Stimulated activated CD8-positive, alpha-beta memory T cell treated with anti-CD3 and anti-CD28 coated beads, Interleukin-7, amount 100 ng/mL, for 4 hours (primary cell): ENCODE measurements around the gene RAB40C.
"Not testable (repeated sequence)": the region's sequence is repeated elsewhere in the genome, so short reads cannot be mapped to it uniquely, and the experiment has no call there.

Source experiments
- DNase-seq, 2 donors: peaks; one replicate each; pipeline ENCODE4 v3.0.0-alpha.2; 2020; ENCODE audit warnings: low read depth in 2 of 2

RAB40C gene

DNA sequence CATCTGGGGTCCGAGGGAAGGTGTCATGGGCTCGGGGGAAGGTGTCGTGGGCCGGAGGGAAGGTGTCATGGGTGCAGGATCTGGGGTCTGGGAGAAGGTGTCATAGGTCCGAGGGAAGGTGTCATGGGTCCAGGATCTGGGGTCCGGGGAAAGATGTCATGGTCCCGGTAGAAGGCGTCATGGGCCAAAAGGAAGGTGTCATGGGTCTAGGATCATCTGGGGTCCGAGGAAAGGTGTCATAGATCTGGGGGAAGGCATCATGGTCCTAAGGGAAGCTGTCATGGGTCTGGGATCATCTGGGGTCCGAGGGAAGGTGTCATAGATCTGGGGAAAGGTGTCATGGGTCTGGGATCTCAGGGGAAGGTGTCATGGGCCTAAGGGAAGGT, 942 bp downstream of the RAB40C start:
- DNase-seq: no peak

DNA sequence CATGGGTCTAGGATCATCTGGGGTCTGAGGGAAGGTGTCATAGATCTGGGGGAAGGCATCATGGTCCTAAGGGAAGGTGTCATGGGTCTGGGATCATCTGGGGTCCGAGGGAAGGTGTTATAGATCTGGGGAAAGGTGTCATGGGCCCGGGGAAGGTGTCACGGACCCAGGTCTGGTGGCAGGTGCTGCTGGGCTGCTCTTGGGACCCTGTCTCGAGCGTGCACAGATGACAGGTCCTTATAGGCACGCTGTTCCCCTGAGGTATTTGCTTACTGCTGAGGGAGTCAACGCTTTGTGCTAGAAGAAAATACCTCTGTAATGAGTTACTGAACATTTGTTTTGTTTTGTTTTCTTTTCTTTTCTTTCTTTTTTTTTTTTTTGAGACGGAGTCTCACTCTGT, 1.4 kb downstream of the RAB40C start:
- no peak for DNase-seq

DNA sequence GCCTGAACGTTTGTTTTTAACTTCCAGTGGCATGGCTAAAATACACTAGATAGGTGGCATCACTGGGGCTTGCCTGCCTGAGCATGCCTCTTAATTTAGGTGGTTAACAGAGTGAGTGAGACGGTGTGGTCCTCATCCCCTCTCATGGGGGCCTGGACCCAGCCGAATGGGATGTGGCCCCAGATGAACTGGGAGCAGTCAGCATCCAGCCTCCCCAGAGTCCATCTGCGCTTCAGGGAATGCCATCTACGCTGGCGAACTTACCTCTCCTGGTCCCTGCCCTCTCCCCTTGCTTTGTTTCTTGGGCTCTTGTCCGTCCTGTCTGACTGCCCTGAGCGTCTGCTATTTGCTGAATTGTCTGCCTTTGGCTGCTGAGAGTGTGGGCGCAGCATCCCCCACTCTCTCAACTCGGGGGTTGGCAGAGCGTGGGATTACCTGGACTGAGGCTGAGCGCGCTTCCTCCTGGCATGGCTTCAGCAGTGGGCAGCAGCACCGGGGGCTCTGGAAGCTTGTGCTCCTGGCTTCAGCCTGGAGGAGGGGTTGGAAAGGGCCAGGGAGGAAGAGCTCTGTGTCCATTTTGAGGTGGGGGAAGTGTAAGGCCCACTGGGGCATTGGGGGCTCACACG, 2.1 kb downstream of the RAB40C start:
- DNase-seq: no peak

DNA sequence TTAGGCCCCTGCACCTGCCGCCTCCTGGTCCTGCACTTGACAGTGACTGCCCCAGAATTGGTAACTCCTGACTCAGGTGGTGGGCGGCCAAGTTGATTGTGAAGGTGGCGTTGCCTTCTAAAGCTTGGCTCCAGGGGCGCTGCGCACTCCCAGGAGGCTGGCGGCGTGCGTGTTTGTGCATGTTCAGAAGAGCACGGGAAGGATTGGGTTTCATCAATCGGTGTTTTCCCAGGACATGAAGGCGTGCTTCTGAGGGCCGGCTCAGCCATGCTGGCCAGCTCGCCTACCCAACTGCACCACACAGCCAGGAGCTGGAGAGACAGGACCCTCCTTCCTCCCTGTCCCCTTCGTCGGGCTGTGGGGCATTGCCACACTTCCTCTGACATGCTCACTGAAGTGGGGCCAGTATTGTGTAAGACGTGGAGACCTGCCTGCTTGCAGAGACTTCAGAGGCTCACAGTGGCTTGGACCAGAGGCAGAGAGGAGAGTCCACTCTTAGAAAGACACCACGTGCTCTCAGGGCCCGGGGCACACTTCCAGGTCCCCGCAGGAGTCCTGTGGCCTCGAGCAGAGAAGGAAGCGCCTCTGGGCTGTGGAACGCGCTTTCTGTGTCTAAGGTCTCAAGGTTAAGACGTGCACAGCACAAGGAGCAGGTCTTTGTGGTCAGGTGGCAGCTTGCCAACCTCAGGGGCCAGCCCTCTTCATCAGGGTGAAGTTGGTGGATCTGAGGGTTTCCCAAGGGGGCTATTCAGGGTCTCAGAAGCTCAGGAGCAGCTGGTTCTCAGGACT, 2.8 kb downstream of the RAB40C start:
- no peak for DNase-seq

DNA sequence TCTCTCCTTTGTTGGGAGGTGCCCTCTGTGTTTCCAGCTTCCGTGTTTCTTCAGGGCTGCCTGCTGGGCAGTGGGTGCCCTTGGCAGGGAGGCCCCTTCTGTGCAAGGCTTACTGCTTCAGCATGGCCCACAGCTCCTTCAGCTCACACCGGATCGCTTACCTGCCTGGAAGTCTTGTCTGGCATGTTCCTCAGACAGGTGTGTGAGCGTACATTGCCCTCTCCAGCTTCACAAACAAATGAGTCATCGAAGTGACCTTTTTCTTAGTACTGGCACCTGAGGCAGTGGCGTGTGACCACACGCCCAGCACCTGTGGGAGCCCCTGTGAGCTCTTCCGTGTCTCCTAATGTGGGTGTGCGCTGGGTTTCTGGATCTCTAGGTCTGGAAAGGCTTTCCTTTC, 3.5 kb downstream of the RAB40C start:
- DNase-seq: no peak

DNA sequence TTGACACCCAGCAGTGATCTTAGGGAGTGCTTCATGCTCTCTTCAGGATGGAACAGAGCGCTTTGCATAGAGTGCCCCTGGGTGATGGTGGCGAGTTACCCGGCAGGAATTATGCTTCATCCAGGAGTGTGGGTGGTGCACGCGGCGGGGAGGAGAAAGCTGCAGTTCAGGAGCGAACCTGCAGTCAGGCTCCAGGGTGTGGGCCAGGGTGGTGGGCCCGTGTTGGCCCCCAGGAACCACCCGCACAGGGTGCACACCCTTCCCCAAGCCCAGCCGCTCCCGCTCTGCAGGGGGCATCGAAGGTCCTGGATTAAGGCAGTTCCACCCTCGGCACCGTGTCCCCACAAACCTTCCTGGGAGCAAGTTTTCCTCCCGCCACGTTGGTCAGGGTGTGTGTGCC, 3.9 kb downstream of the RAB40C start:
- no peak for DNase-seq

DNA sequence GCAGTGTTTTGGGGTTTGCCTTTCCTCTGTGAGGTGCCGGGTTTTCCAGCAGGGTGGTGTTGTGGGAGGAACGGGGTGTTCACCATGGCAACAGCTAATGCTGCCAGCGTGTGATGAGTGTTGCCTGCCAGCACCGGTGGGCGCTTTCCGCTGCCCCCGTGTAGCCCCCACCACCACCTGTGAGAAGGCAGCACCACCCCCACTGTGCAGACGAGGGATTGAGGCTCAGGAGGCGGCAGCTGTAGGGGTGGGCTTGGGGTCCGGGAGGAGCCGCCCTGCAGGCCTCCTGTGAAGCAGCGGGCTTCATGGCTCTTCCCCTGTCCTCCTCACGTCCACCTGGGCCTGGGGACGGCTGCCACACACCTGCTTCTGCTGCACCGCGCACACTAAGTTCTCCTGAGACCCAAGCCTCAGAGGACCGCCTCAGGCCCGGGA, 5.2 kb downstream of the RAB40C start:
- no peak for DNase-seq

DNA sequence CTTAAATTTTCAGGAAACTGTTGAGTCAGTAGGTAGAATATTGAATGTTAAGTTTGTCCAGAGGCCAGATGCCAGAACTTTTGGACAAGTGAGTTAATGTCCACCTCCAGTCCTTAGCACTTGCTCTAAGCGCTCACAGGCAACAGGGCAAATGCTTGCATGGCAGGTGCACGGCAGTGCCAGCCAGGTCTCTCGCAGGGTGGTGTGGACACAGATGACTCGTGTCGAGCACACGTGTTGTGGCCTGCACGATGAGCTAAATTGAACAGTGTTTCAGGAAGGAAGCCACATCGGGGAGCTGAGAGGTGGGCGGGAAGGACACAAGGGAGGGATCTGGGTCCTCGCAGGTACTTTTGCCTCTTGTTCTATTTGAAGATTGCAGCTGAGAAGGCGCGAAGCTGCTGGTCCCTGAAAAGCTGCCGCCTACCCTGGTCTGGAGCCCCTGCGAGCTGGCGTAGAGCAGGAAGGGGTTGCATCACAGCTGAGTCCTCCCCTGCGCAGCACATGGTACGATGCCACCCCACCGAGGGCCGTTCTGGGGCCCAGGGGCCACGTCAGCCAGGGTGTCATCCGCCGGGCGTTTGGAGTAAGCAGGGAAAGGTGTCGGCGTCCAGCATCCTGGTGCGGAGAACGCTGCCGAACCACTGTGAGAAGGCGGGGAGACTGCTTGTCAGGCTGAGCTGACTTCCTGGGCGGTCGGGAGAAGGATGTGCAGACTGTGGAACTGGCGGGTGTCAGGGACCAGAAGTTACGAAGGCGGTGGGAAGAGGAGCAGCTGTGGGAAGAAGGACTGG, 6.3 kb downstream of the RAB40C start:
- DNase-seq: no peak

DNA sequence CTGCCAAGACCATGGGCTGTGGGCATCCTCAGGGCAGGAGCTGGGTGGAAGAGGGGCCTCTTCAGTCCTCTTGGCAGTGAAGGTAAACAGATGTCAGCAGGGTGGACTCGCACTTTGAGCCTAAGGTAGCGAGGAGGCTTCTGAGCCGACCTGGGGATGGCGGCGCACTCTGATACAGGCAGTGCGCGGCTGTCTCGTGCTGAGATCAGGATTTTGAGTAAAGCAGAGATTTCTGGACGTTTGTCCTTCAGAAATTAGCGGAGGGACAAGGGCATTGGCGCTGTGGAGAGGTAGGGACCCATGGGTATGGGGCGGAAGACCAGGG, 6.8 kb downstream of the RAB40C start:
- DNase-seq: no peak

DNA sequence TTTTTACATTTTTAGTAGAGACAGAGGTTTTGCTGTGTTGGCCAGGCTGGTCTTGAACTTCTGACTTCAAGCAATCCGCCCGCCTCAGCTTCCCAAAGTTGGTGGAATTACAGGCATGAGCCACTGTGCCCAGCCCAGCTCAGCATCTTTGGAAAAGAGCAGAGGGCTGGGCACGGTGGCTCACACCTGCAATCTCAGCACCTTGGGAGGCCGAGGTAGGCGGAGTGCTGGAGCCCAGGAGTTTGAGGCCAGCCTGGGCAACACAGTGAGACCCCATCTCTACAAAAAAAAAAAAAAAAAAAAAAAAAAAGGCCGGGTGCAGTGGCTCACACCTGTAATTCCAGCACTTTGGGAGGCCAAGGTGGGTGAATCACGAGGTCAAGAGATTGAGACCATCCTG, 7.8 kb downstream of the RAB40C start:
- not testable (repeated sequence) for DNase-seq

DNA sequence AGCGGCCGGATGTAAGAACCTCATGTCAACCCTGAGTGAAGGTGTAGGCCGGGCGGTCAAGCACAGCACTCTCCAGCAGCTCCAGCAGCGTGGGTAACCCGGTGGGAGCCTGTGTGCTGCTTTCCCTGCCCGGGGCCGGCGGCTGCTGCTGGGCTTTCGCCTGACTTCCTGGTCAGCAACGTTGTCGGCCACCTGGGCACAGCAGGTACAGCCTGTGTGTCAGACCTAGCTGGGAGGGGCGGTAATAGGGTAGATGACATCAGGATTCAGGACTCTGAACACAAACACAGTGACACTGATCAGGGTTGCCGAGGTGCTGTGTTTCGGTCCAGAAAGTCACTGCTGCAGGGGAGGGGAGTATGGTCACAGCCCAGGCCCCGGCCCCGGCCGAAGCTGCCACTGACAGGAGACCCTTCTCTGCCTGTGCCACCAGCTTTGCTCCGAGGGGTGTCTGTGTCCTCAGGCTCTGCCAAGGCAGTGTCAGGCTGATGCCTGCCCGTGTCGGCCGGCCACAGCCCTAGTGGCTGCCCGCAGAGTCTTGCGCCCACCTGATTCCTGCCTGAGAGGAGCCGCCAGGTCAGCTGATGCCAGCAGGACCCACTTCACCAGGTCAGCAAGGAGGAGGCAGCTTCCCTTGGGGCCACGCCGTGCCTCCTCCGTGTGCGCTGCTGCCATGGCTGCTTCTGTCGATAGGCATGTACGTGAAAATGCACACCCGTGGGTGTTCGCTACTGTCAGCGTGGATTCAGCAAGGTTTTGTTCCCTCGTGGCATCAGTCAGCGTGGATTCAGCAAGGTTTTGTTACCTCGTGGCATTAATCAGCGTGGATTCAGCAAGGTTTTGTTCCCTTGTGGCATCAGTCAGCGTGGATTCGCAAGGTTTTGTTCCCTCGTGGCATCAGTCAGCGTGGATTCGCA, 9.2 kb downstream of the RAB40C start:
- DNase-seq: no peak

DNA sequence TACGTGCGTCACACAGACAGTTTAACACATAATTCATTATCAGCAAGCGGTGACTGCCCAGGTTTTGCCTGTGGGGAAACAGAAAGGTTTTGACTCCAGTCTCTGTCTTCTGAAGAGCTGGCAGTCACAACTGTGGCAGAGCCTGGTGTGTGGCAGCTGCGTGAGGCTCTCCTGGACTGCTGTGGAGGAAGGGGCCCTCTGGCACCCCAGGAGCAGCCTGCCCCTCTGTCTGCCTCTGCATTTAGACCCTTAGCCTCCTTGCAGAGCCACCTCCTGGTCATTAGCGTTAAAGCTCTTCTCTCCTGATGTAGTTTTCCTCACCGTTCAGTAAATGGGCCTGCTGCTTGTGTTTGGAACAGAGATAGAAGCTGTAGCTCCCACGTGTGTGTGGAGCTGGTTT, 10.9 kb downstream of the RAB40C start:
- no peak for DNase-seq

DNA sequence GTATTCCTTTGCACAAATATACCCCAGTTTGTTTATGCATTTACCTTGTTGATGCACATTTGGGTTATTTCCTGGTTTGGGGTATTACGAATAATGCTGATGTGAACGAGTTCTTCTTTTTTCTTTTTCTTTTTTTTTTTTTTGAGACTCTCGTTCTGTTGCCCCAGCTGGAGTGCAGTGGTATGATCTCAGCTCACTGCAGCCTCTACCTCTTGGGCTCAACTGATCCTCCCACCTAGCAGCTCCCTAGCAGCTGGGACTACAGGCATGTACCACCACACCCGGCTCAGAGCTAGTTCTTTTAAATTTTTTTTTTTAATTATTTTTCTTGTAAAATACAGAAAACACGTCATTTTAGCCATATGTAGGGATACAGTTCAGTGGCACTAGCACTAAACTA, 14.1 kb downstream of the RAB40C start:
- no peak for DNase-seq

DNA sequence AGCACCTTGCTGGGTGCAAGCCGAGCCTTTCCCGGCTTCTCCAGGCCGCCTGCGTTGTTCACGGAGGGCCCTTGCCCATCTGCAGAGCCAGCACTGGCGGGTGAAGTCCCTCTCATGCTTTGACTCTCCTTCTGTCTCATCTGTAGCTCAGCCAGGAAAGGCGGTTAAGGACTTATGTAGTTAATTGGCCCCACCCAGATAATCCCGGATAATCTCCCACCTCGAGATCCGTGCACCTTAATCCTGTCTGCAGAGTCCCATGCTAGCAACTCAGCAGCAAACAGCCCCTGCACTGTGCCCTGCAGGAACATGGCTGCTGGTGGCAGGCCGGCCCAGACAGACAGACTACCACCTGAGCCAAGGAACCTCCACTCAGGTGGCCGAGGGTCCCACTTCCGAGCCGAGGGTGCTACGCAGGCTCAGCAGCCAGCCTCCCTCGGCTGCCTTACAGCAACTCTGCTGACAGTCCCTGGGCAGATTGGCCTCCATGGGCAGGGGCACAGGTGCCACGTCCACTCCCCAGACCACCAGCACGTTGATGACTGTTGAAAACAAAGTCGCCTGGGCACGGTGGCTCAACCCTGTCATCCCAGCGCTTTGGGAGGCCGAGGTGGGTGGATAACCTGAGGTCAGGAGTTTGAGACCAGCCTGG, 16.9 kb downstream of the RAB40C start:
- DNase-seq: no peak

DNA sequence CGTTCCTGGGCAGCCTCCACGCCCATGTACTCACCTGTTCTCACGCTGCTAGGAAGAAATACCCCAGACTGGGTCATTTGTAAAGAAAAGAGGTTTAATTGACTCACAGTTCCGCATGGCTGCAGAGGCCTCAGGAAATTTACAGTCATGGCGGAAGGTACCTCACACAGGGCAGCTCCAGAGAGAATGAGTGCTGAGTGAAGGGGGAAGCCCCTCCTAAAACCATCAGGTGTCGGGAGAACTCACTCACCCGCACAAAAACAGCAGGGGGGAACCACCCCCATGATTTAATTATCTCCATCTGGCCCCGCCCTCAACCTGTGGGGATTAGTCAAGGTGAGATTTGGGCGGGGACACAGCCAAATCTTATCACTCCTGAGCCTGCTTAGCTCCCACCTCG, 18.2 kb downstream of the RAB40C start:
- no peak for DNase-seq

DNA sequence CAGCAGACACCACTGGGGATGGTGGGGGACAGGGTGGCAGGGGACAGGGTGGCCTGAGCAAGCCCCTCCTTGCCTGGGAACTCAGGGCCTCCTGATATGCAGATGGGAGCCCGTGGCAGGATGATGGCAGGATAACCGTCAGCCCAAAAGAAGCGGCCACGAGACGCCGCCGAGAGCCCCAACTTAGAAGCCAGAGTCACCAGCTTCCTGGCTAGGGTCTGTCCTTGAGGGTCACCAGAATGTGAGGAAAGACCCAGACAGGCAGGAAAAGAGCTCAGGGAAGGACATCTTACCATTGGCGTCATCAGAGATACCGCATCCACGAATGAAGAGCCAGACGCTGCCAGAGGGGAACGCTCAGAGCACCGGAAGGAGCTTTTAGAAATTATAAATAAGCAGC, 19.4 kb downstream of the RAB40C start:
- DNase-seq: no peak

DNA sequence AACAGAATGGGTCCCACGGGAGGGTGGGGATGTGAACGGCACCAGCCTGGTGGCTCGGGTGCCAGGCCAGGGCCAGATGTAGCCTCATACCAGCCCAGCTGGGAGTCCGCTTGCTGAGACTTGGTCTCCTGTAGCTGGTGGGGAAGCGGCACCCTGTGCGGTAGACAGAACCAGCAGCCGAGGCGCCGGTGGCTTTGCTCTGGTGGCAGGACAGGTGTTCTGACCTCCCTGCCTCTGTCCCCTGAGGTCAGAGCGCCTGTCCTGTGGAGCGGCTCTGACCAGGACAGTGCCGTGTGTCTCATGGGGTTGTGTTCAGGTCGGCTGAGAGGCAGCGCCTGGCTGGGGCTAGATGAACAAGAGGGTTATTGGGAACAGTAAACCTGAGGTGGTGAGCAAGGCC, 20.1 kb downstream of the RAB40C start:
- no peak for DNase-seq

DNA sequence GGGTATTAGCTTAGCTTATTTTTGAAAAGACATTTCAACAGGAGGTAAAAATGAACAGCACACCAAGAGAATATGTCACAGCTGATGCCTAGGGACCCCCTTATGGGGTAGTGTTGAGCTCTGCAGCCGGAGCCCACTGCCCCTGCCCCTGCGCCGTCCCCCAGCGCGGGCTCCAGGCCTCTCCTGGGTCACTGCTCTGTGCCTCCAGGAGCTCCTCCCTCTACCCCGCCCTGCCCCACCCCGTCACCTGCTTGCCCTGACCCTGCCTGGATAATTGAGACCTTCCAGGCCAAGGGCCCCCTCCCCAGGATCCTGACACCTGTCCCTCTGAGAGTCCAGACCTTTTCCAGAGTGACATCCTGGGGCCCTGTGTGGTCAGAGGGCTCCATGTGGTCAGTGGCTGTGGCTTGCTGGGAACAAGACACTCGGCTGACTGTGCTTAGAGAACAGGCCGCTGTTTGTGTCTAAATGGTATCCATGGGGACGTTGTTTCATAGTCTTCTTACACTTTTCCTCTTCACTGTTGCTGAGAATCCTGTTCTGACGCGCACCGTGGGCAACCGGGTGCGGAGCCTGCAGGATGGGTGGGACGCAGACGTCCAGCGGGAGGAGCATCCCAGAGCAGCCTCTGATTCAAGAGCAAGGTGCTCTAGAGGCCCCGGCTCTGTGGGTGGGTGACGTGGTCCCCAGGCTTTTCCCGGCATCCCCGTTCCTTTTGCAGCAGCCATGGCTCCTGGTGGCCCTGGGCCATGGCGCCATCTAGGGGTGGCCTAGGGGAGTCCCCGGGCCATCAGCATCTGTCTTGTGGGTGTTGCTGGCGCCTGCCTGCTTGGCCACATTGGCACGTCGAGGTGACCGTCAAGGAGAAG, 20.9 kb downstream of the RAB40C start:
- DNase-seq: peak in 1 of 2 donors; percentile 36

DNA sequence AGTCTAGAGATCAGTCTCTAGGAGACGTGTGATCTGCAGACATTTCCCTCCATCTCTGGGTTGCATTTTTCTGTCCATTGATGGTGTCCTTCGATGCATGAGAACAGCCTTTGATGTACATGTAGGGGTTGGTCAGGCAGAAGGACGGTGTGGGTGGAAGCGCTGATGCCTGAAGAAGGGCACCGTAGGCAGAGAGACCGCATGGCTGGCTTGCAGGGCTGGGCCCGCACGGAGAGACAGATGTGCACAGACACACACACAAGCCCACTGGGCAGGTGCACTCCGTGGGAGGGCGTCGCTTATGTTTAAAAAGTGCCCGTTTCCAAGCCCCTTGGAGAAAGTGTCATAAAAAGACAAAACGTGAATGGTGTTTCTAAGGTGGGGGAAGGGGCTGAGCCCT, 25.3 kb downstream of the RAB40C start:
- DNase-seq: no peak
